GM23338 (cell line): ENCODE data around the gene PLCG2. TPM values are rescaled to one million over a fixed set of nuclear protein-coding genes. Genes with fewer than 3 reads are reported as not detected.

Experiments used
- ATAC-seq: fragments of 200-7000 bp; cut with Tn5 transposase; 3 replicates; pipeline ENCODE4 v1.9.1; 2020
- DNase-seq: peaks from one replicate; pipeline ENCODE4 v3.0.0-alpha.2; 2015; ENCODE audit warnings: low spot score
- H2AFZ ChIP-seq: fragments of 200-600 bp; sonication (generic); 2 replicates; pipeline ENCODE4 v1.8.0; 2016; ENCODE audit warnings: antibody characterized with exemption, mild to moderate bottlenecking, moderate library complexity
- H3F3A ChIP-seq: fragments of 200-600 bp; sonication (generic); replicated peaks from 2 replicates; pipeline ENCODE4 v1.8.0; 2017; ENCODE audit warnings: antibody characterized with exemption, mixed run types, low read depth
- H3K27ac ChIP-seq: fragments of 200-600 bp; sonication (generic); 2 replicates; pipeline ENCODE4 v1.6.1; 2016; ENCODE audit warnings: low read depth
- H3K27me3 ChIP-seq: fragments of 200-600 bp; sonication (generic); 2 replicates; pipeline ENCODE4 v1.8.0; 2016; ENCODE audit warnings: mild to moderate bottlenecking, mixed run types, moderate library complexity; ENCODE audit not compliant: insufficient read depth
- H3K36me3 ChIP-seq: fragments of 200-600 bp; sonication (generic); 2 replicates; pipeline ENCODE4 v1.8.0; 2016; ENCODE audit warnings: mild to moderate bottlenecking; ENCODE audit not compliant: insufficient read depth
- H3K4me1 ChIP-seq: fragments of 200-600 bp; sonication (generic); 2 replicates; pipeline ENCODE4 v1.8.0; 2016; ENCODE audit warnings: mild to moderate bottlenecking, moderate library complexity; ENCODE audit not compliant: insufficient read depth
- H3K4me2 ChIP-seq: fragments of 200-600 bp; sonication (generic); 2 replicates; pipeline ENCODE4 v1.7.1; 2017; ENCODE audit warnings: mixed run types
- H3K4me3 ChIP-seq: fragments of 200-600 bp; sonication (generic); 2 replicates; pipeline ENCODE4 v1.6.1; 2016; ENCODE audit warnings: mixed run types
- H3K79me2 ChIP-seq: fragments of 200-600 bp; sonication (generic); replicated peaks from 2 replicates; pipeline ENCODE4 v1.8.0; 2017; ENCODE audit warnings: mild to moderate bottlenecking; ENCODE audit not compliant: insufficient read depth
- H3K9me2 ChIP-seq: fragments of 200-600 bp; sonication (generic); 2 replicates; pipeline ENCODE4 v1.8.0; 2017; ENCODE audit not compliant: insufficient read depth
- H4K20me1 ChIP-seq: fragments of 200-600 bp; sonication (generic); replicated peaks from 2 replicates; pipeline ENCODE4 v1.8.0; 2017; ENCODE audit warnings: mild to moderate bottlenecking; ENCODE audit not compliant: insufficient read depth
- H3K27ac Mint-ChIP-seq: 2 replicates; pipeline ENCODE4 v1.8.0; 2020; ENCODE audit warnings: inconsistent platforms, mild to moderate bottlenecking, moderate library complexity, mixed read lengths
- H3K27me3 Mint-ChIP-seq: 3 replicates; pipeline ENCODE4 v1.8.0; 2022; ENCODE audit warnings: low read depth, mild to moderate bottlenecking, moderate library complexity, mixed read lengths, inconsistent platforms; ENCODE audit not compliant: insufficient read depth, poor library complexity
- H3K36me3 Mint-ChIP-seq: 3 replicates; pipeline ENCODE4 v1.8.0; 2021; ENCODE audit warnings: low read depth, mild to moderate bottlenecking, inconsistent platforms, moderate library complexity, mixed read lengths
- H3K4me1 Mint-ChIP-seq: 3 replicates; pipeline ENCODE4 v1.8.0; 2020; ENCODE audit warnings: mild to moderate bottlenecking, inconsistent platforms, mixed read lengths
- H3K4me3 Mint-ChIP-seq: 3 replicates; pipeline ENCODE4 v1.8.0; 2021; ENCODE audit warnings: moderate library complexity, mild to moderate bottlenecking, inconsistent platforms, mixed read lengths
- H3K9me3 Mint-ChIP-seq: 3 replicates; pipeline ENCODE4 v1.8.0; 2020; ENCODE audit warnings: moderate library complexity, mild to moderate bottlenecking, inconsistent platforms, mixed read lengths
- CREB1 ChIP-seq: fragments of 250-450 bp; sonication (Bioruptor Pico); IDR thresholded peaks from 2 replicates; pipeline ENCODE4 v1.5.0; 2020; ENCODE audit warnings: low read depth, mild to moderate bottlenecking, moderate library complexity
- EZH2phosphoT487 ChIP-seq: fragments of 200-600 bp; sonication (generic); IDR thresholded peaks from one replicate; pipeline ENCODE4 v1.8.1; 2018; ENCODE audit warnings: antibody characterized with exemption; ENCODE audit not compliant: unreplicated experiment
- JUNB ChIP-seq: IDR thresholded peaks from one replicate; pipeline ENCODE4 v1.6.1; 2016; ENCODE audit warnings: antibody characterized with exemption; ENCODE audit not compliant: unreplicated experiment
- NANOG ChIP-seq: IDR thresholded peaks from 2 replicates; pipeline ENCODE4 v1.6.1; 2016; ENCODE audit warnings: antibody characterized with exemption, borderline replicate concordance
- POLR2AphosphoS5 ChIP-seq: IDR thresholded peaks from 2 replicates; pipeline ENCODE4 v1.6.1; 2016; ENCODE audit warnings: antibody characterized with exemption, low read depth
- STAT1 ChIP-seq: IDR thresholded peaks from one replicate; pipeline ENCODE4 v1.6.1; 2016; ENCODE audit warnings: antibody characterized with exemption; ENCODE audit not compliant: unreplicated experiment
- ZNF114 ChIP-seq: fragments of 250-450 bp; sonication (Bioruptor Pico); IDR thresholded peaks from 2 replicates; pipeline ENCODE4 v1.5.0; 2020; ENCODE audit warnings: mild to moderate bottlenecking, moderate library complexity
- ZNF331 ChIP-seq: fragments of 250-450 bp; sonication (Bioruptor Pico); IDR thresholded peaks from 2 replicates; pipeline ENCODE4 v1.5.0; 2020; ENCODE audit warnings: low read depth, mild to moderate bottlenecking, moderate library complexity
- polyA plus RNA-seq: library from polyadenylated mRNA; unstranded; fragments of >200 nt; fragmentation: Nextera tagmentation; extraction: Ambion mirVana; gene quantifications from 2 replicates; pipeline ENCODE4 v1.2.1, GENCODE V29; 2016
- total RNA-seq: library from RNA; depleted of rRNA; stranded (reverse); fragments of >200 nt; shearing (Covaris generic); gene quantifications from 2 replicates; pipeline ENCODE4 v1.2.3, GENCODE V29; 2014
- TF ChIP-seq, protein P1 (sequence below): fragments of 250-450 bp; sonication (Bioruptor Pico); IDR thresholded peaks from 2 replicates; pipeline ENCODE4 v1.5.0; 2020; ENCODE audit warnings: mild to moderate bottlenecking, moderate library complexity
- TF ChIP-seq, protein P2 (sequence below): IDR thresholded peaks from 2 replicates; pipeline ENCODE4 v1.6.1; 2016; ENCODE audit warnings: antibody characterized with exemption
- TF ChIP-seq, protein P3 (sequence below): IDR thresholded peaks from one replicate; pipeline ENCODE4 v1.6.1; 2018; ENCODE audit warnings: antibody characterized with exemption; ENCODE audit not compliant: unreplicated experiment

PLCG2 gene
- total and polyA plus RNA-seq, 2 experiments from 2014 or later, result 2.4 to 5.9 TPM

DNA sequence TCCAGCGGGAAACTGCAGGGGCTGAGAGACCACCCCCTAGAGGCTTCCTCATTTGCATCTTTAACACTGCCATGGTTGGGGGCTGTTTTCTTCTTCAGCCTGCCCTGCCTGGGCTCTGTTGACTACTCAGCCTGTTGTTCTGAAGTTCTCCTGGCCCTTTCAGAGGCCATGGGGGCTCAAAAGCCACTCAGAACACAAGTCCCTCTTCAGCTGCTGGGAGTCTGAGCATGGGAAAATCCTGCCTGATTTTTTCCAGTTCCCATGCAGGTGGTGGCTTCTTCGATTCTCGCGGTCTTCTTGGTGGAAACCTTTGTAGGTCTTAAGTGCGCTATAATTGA is 36.3 kb downstream of the PLCG2 start:
- Histone ChIP-seq H2AFZ (no peak overlapping the region), H3K4me1 (no peaks in the 10 kb centered on the region), H3K4me2 (no peak overlapping the region), H4K20me1 (no peaks in the 10 kb centered on the region), H3K4me3 (no peak overlapping the region), H3K36me3 (no peaks in the 10 kb centered on the region), H3K27ac (no peak overlapping the region), H3K9me2 (no peaks in the 10 kb centered on the region), H3F3A (no peaks in the 10 kb centered on the region; the same call in 1 of the 2 replicates), H3K79me2 (no peaks in the 10 kb centered on the region), H3K27me3 (no peaks in the 10 kb centered on the region)
- TF ChIP-seq ZNF114 (CRISPR knock-in tag), result no peak
- TF ChIP-seq, protein P1, sequence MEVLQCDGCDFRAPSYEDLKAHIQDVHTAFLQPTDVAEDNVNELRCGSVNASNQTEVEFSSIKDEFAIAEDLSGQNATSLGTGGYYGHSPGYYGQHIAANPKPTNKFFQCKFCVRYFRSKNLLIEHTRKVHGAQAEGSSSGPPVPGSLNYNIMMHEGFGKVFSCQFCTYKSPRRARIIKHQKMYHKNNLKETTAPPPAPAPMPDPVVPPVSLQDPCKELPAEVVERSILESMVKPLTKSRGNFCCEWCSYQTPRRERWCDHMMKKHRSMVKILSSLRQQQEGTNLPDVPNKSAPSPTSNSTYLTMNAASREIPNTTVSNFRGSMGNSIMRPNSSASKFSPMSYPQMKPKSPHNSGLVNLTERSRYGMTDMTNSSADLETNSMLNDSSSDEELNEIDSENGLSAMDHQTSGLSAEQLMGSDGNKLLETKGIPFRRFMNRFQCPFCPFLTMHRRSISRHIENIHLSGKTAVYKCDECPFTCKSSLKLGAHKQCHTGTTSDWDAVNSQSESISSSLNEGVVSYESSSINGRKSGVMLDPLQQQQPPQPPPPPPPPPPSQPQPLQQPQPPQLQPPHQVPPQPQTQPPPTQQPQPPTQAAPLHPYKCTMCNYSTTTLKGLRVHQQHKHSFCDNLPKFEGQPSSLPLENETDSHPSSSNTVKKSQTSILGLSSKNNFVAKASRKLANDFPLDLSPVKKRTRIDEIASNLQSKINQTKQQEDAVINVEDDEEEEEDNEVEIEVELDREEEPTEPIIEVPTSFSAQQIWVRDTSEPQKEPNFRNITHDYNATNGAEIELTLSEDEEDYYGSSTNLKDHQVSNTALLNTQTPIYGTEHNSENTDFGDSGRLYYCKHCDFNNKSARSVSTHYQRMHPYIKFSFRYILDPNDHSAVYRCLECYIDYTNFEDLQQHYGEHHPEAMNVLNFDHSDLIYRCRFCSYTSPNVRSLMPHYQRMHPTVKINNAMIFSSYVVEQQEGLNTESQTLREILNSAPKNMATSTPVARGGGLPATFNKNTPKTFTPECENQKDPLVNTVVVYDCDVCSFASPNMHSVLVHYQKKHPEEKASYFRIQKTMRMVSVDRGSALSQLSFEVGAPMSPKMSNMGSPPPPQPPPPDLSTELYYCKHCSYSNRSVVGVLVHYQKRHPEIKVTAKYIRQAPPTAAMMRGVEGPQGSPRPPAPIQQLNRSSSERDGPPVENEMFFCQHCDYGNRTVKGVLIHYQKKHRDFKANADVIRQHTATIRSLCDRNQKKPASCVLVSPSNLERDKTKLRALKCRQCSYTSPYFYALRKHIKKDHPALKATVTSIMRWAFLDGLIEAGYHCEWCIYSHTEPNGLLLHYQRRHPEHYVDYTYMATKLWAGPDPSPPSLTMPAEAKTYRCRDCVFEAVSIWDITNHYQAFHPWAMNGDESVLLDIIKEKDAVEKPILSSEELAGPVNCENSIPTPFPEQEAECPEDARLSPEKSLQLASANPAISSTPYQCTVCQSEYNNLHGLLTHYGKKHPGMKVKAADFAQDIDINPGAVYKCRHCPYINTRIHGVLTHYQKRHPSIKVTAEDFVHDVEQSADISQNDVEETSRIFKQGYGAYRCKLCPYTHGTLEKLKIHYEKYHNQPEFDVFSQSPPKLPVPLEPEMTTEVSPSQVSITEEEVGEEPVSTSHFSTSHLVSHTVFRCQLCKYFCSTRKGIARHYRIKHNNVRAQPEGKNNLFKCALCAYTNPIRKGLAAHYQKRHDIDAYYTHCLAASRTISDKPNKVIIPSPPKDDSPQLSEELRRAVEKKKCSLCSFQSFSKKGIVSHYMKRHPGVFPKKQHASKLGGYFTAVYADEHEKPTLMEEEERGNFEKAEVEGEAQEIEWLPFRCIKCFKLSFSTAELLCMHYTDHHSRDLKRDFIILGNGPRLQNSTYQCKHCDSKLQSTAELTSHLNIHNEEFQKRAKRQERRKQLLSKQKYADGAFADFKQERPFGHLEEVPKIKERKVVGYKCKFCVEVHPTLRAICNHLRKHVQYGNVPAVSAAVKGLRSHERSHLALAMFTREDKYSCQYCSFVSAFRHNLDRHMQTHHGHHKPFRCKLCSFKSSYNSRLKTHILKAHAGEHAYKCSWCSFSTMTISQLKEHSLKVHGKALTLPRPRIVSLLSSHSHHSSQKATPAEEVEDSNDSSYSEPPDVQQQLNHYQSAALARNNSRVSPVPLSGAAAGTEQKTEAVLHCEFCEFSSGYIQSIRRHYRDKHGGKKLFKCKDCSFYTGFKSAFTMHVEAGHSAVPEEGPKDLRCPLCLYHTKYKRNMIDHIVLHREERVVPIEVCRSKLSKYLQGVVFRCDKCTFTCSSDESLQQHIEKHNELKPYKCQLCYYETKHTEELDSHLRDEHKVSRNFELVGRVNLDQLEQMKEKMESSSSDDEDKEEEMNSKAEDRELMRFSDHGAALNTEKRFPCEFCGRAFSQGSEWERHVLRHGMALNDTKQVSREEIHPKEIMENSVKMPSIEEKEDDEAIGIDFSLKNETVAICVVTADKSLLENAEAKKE (CRISPR knock-in tag), result no peak
- peaks cover 7% of the 10 kb centered on the region; the same call in 2 of the 3 replicates for H3K9me3 Mint-ChIP-seq
- peaks cover 15% of the 10 kb centered on the region for H3K4me1 Mint-ChIP-seq
- DNase-seq, result no peak
- no peaks in the 10 kb centered on the region for H3K36me3 Mint-ChIP-seq
- peak; percentile 89 for ATAC-seq
- H3K4me3 Mint-ChIP-seq, result no peak overlapping the region
- peaks cover 2% of the 10 kb centered on the region for H3K27me3 Mint-ChIP-seq
- H3K27ac Mint-ChIP-seq, result no peak overlapping the region

DNA sequence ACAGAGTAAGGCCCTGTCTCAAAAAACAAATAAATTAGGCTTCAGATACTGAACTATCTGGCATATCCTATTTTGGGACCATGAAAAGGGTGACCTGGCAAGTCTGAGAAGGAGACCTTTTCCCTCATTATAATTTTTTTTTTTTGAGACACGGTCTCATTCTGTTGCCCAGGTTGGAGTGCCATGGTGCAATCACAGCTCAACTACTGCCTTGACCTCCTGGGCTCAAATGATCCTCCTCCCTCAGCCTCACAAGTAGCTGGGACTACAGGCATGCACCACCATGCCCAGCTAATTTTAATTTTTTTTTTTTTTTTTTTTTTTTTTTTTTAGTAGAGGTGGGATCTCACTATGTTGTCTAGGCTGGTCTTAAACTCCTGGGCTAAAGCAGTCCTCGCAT is 37.3 kb downstream of the PLCG2 start:
- H3K4me3 ChIP-seq, result no peak overlapping the region
- H4K20me1 ChIP-seq, result no peaks in the 10 kb centered on the region
- H3K27me3 Mint-ChIP-seq, result peaks cover 2% of the 10 kb centered on the region
- no peak for ATAC-seq
- no peak overlapping the region for H3K4me3 Mint-ChIP-seq
- H3K79me2 ChIP-seq, result no peaks in the 10 kb centered on the region
- no peak overlapping the region for H3K27ac Mint-ChIP-seq
- no peaks in the 10 kb centered on the region; the same call in 1 of the 2 replicates for H3F3A ChIP-seq
- no peak for DNase-seq
- H3K27ac ChIP-seq, result no peak overlapping the region
- no peaks in the 10 kb centered on the region for H3K9me2 ChIP-seq
- peaks cover 20% of the 10 kb centered on the region for H3K4me1 Mint-ChIP-seq
- no peak overlapping the region for H2AFZ ChIP-seq
- no peak overlapping the region for H3K4me2 ChIP-seq
- H3K36me3 Mint-ChIP-seq, result no peaks in the 10 kb centered on the region
- H3K9me3 Mint-ChIP-seq, result peaks cover 7% of the 10 kb centered on the region; the same call in 2 of the 3 replicates
- H3K27me3 ChIP-seq, result no peaks in the 10 kb centered on the region
- no peaks in the 10 kb centered on the region for H3K36me3 ChIP-seq
- H3K4me1 ChIP-seq, result peaks cover 4% of the 10 kb centered on the region
- TF ChIP-seq ZNF331 (CRISPR knock-in tag) (no peak), JUNB (no peak), EZH2phosphoT487 (no peak), POLR2AphosphoS5 (no peak), CREB1 (no peak), ZNF114 (CRISPR knock-in tag) (no peak), STAT1 (no peak), NANOG (no peak)
- TF ChIP-seq, protein P2, sequence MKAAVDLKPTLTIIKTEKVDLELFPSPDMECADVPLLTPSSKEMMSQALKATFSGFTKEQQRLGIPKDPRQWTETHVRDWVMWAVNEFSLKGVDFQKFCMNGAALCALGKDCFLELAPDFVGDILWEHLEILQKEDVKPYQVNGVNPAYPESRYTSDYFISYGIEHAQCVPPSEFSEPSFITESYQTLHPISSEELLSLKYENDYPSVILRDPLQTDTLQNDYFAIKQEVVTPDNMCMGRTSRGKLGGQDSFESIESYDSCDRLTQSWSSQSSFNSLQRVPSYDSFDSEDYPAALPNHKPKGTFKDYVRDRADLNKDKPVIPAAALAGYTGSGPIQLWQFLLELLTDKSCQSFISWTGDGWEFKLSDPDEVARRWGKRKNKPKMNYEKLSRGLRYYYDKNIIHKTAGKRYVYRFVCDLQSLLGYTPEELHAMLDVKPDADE, result no peak
- TF ChIP-seq, protein P3, sequence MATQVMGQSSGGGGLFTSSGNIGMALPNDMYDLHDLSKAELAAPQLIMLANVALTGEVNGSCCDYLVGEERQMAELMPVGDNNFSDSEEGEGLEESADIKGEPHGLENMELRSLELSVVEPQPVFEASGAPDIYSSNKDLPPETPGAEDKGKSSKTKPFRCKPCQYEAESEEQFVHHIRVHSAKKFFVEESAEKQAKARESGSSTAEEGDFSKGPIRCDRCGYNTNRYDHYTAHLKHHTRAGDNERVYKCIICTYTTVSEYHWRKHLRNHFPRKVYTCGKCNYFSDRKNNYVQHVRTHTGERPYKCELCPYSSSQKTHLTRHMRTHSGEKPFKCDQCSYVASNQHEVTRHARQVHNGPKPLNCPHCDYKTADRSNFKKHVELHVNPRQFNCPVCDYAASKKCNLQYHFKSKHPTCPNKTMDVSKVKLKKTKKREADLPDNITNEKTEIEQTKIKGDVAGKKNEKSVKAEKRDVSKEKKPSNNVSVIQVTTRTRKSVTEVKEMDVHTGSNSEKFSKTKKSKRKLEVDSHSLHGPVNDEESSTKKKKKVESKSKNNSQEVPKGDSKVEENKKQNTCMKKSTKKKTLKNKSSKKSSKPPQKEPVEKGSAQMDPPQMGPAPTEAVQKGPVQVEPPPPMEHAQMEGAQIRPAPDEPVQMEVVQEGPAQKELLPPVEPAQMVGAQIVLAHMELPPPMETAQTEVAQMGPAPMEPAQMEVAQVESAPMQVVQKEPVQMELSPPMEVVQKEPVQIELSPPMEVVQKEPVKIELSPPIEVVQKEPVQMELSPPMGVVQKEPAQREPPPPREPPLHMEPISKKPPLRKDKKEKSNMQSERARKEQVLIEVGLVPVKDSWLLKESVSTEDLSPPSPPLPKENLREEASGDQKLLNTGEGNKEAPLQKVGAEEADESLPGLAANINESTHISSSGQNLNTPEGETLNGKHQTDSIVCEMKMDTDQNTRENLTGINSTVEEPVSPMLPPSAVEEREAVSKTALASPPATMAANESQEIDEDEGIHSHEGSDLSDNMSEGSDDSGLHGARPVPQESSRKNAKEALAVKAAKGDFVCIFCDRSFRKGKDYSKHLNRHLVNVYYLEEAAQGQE, result no peak
